Right lobe of liver (tissue), 4 donors: Measurements from ENCODE around the gene SPAG5.

Experiments
- CTCF ChIP-seq, 4 donors: fragments of 200-600 bp in 3 of 4; fragments of 450-650 bp in 1 of 4; IDR thresholded peaks; one replicate each; pipeline versions ENCODE4 v1.5.1 to v1.8.0; 2016 to 2022; ENCODE audit warnings: antibody characterized with exemption in 4 of 4, mild to moderate bottlenecking in 2 of 4
- POLR2A ChIP-seq: fragments of 450-650 bp; IDR thresholded peaks from one replicate; pipeline ENCODE4 v1.6.1; 2017; ENCODE audit warnings: antibody characterized with exemption, mild to moderate bottlenecking
- donor health status: DM: no; HTN: no; CAD: no.
- donor health status: DM: no; HTN: no; CAD: no.
- donor health status: DM: no; HTN: yes; CAD: no.

GRCh38 chr17:28584434-28584833, 14.4 kb downstream of the SPAG5 start:
- TF ChIP-seq CTCF (IDR thresholded peaks at IDR 0.05) (no peak), POLR2A (no peak)
